NB4 (cell line): ENCODE measurements around the gene PCSK5.

Experiments
- DNase-seq: peaks from one replicate; pipeline ENCODE4 v3.0.0; 2010; ENCODE audit warnings: low read depth
- H3K4me3 ChIP-seq: one replicate; pipeline ENCODE4 v1.5.1; 2011; ENCODE audit warnings: mild to moderate bottlenecking, low read depth, low read length, moderate library complexity
- CTCF ChIP-seq: IDR thresholded peaks from one replicate; pipeline ENCODE4 v1.5.1; 2012; ENCODE audit warnings: low read depth, low read length
- MYC ChIP-seq: IDR thresholded peaks from 2 replicates; pipeline ENCODE4 v1.6.1; 2011; ENCODE audit warnings: low read depth, low read length
- POLR2A ChIP-seq: IDR thresholded peaks from 2 replicates; pipeline ENCODE4 v1.6.1; 2011; ENCODE audit warnings: mild to moderate bottlenecking; ENCODE audit not compliant: insufficient read length; ENCODE audit errors: extremely low read depth
- TF ChIP-seq, protein P1 (sequence below): IDR thresholded peaks from 2 replicates; pipeline ENCODE4 v1.6.1; 2011; ENCODE audit warnings: low read depth, low read length

PCSK5 gene

GRCh38 chr9:76373784-76374474, 483.5 kb downstream of the PCSK5 start:
- TF ChIP-seq, protein P1, sequence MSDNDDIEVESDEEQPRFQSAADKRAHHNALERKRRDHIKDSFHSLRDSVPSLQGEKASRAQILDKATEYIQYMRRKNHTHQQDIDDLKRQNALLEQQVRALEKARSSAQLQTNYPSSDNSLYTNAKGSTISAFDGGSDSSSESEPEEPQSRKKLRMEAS, result no peak
- TF ChIP-seq CTCF (no peak), MYC (no peak), POLR2A (no peak)
- DNase-seq, result no peak
- H3K4me3 ChIP-seq, result no peak overlapping the region

- no peak for TF ChIP-seq CTCF
- TF ChIP-seq POLR2A, result no peak
- TF ChIP-seq, protein P1, result no peak
- no peak for TF ChIP-seq MYC
- no peak overlapping the region for H3K4me3 ChIP-seq
- DNase-seq, result no peak
Observed at GRCh38 chr9:76374783-76375559, 484.5 kb downstream of the PCSK5 start.

GRCh38 chr9:76377791-76378190, 487.3 kb downstream of the PCSK5 start:
- DNase-seq, result no peak

DNA sequence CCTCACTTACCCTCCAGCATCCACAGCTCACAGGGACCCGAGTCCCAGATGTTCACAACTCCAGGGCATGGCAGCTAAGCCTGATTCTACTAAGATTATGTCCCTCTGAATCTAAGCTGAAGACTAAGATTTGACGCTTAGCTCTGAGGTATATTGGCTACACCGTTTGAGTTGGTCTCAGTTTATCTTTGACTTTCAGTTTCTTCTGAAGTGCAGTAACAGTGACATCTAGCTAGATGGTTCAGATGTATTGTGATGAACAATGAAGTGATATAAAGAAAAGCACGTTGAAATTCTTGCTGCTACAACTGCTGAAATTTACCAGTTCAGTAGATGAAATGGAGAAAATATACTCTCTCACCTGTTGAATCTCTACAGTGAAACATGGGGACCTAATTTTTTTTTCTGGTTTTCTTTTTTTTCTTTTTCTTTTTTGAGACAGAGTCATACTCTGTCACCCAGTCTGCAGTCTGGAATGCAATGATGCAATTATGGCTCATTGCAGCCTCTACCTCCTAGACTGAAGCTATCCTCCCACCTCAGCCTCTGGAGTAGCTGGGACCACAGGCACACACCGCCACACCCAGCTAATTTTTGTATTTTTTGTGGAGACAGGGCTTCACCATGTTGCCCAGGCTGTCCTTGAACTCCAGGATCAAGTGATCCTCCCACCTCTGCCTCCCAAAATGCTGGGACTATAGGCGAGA, 488.0 kb downstream of the PCSK5 start:
- no peak for DNase-seq
- TF ChIP-seq MYC (no peak), CTCF (no peak), POLR2A (no peak)
- TF ChIP-seq, protein P1, result no peak
- H3K4me3 ChIP-seq, result no peak overlapping the region

More at GRCh38 chr9:76377791-76378190, 487.3 kb downstream of the PCSK5 start:
- no peak for TF ChIP-seq POLR2A
- no peak overlapping the region for H3K4me3 ChIP-seq

GRCh38 chr9:76379494-76379893, 489.0 kb downstream of the PCSK5 start:
- no peak overlapping the region for H3K4me3 ChIP-seq
- no peak for DNase-seq
- TF ChIP-seq MYC (no peak), CTCF (no peak)
- TF ChIP-seq, protein P1, result no peak

GRCh38 chr9:76390656-76391055, 500.2 kb downstream of the PCSK5 start:
- TF ChIP-seq CTCF, result no peak
- no peak for TF ChIP-seq MYC
- TF ChIP-seq, protein P1, result no peak
- TF ChIP-seq POLR2A, result no peak
- no peak for DNase-seq
- no peak overlapping the region for H3K4me3 ChIP-seq
